Stimulated activated CD8-positive, alpha-beta memory T cell treated with anti-CD3 and anti-CD28 coated beads, Interleukin-4, amount 100 ng/mL, for 48 hours (primary cell): ENCODE data around the gene HYDIN.
"Not testable (repeated sequence)": the region's sequence is repeated elsewhere in the genome, so short reads cannot be mapped to it uniquely, and the experiment has no call there.

ENCODE experiments used
- DNase-seq: peaks from one replicate; pipeline ENCODE4 v3.0.0-alpha.2; 2020

HYDIN gene

DNA sequence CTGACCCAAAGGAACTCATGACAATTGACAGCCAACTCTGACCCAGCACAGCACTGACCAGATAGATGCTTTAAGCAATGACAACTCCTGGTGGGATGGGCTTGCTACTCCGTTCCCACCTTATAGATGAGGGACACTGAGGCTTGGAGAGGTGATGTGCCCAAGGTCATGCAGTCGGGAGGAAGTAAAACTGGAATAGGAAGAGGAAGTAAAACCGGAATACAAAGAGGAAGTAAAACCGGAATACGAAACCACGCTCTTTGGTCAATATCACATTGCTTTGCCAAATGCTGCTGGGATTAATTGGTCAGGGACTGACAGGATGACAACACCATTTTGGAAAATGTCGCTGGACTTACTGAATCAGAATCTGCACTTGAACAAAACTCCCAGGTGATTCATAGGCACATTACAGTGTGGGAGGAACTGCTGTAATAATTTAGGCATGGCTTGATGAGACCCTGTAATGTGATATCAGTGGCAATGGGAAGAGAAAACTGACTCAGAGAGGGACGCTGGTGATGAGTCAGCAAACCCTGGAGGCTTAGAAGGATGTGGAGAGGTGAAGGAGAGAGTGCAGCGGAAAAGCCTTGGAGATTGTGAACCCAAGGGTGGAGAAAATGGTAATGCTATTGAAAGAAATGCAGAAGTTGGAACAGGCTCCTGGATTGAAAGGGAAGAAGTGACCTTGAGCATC lies 243.4 kb downstream of the HYDIN start:
- DNase-seq, result not testable (repeated sequence)

DNA sequence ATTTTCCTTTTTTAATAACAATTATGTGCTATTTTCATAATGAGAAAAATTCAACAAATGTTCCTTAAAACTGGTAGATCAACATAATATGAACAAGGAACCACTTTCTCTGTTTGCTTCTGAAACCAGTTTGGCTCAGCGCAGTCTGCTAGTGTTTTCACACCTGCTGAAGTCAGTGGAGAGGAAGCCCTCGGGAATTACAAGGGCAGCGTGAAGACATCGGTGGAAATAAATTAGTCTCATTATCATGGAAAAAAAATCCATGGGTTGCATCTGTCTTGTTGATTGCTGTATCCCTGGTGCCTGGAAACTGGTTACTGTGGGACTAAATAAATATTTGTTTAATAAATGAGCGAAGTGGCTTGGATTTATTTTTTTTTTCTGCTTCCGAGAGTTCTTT lies 245.8 kb downstream of the HYDIN start:
- DNase-seq, result not testable (repeated sequence)

DNA sequence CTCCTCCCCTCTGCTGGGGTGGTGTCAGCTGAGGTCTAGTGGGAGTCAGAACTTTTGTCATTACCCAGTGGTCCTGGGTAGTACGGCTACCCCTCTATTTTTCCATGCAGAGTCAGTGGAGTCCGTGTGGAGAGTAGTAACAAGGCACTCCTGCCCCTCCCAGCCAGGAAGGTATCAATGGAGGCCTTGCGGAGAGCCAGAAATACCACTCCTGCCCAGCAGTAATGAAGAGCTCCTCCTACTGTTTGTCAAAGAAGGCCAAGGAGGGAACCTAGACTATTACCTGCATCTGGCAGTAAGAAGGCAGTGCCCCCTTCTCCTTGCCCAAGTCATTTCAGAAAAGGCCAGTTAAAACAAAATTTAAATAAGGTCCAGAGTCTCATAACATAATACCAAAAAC lies 262.2 kb downstream of the HYDIN start:
- DNase-seq, result not testable (repeated sequence)

DNA sequence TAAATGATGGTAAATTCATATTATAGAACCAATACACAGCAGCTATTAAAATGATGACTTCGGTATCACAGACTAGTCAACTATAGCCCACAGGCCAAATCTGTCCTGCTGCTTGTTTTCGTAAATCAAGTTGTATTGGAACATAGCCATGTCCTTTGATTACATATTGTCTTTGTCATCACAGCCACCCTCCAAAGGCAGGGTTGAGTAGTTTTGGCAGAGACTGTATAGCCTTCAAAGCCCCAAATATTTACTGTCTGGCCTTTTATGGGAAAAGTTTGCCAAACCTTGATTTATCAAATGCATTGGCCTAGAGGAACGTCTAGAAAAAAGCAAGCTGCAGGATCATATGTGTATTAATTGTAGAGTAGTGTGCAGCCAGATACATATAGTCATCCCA lies 270.4 kb downstream of the HYDIN start:
- not testable (repeated sequence) for DNase-seq

DNA sequence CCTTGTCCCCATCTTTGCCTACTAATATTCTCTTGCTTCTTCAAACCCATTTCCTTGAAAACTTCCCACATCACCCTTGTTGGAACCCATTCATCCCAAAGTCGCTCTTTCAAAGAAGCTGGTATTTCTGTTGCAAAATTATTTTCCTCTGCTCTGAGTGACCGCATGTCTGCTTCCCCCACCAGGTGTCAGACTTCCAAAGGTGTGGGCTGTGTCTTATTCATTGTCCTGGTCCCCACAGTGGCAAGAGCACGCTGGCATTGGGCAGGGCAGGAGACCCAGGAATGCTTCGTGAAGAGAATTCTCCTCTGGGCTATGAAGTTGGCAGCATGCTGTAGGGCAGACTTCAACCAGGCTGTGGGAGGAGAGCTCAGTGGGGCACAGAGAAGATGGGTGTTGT lies 275.6 kb downstream of the HYDIN start:
- DNase-seq, result not testable (repeated sequence)

DNA sequence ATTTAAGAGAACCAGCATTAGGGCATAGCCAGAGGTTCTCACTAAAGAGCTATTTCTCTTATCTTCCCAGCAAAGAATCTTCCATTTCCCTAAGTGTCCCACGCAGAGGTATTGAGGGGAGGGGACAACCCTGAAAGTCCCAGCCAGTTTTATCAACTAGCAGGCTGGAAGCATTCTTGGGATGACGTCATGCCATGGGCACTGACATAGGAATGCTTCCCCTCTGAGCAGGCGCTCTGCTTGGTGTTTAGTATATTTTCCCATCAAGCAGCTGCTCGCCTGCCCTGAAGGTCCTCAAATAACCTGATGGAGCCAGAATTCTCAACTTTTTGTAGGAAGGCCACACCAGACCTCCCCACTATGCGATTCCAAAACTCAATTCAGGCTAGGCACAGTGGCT lies 276.7 kb downstream of the HYDIN start:
- not testable (repeated sequence) for DNase-seq

DNA sequence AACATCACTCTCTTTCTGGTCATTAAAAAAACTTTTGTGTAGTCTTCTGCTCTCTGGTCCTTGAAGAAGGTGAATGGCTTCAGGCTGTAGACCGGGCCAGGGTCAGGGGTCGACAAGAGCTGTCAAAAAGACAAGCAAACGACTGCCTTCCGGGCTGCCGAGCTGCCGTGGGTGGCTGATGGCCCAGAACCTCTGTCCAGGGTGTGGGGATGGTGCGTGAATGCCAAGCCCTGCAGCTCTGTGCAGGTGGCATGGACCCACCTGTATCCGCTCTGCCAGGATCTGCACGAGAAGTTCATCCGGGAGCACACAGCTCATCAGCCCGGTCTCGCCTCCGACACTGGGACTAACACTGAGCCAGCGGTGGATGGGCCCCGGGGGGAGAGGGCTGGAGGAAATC lies 287.0 kb downstream of the HYDIN start:
- DNase-seq, result not testable (repeated sequence)

DNA sequence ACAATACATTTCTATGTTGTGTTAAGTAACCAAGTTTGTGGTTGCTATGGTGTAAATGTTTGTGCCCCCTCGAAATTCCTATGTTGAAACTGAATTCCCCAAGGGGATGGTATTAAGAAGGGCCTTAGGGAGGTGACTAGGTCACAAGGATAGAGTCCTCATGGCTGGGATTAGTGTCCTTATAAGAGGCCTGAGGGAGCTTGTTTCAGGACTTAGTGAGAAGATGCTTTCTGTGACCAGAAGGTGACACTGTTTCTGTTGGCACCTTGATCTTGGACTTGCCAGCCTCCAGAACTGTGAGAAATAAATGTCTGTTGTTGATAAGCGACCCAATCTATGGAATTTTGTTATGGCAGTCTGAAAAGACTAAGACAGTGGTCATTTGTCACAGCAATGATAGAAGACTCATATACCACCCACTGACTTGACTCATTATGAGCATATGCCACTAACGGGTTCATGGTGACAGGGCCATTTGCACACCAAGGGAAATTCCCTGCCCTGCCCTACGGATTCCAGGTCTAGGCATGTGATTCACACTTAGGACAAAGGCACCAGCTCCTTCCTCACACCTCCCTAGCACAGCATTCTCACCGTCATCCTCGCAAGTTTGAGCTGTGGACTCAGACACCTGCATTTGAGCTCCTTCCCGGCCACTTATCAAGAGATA lies 290.7 kb downstream of the HYDIN start:
- DNase-seq, result not testable (repeated sequence)

DNA sequence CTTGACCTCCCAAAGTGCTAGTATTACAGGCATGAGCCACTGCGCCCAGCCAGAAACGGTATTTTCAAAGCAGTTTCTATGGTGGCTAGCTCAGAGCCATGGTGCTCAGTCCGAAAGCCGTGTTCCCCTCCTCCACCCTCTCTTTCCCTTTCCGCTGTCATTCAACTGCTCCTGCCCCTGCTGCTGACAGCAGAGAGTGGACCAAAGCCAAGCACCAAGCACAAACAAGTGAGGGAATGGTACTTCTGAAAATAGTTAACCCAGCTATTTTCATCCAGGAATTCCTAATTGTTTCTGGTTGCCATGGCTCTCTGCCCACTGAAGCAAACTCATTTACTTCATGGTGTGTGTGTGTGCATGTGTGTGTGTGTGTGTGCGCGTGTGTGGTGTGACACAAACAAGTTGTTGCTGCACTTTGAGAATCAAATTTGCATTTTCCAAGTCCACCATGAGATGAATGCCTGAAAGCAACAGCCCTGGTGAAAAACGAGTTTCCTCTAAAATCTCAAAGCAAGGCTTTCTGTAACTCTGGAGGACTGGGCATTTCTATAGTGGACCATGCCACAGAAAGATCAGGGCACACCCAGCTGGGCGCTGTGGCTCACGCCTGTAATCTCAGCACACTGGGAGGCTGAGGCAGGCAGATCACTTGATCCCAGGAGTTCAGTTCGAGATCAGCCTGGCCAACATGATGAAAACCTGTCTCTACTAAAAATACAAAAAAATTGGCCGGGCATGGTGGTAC lies 293.6 kb downstream of the HYDIN start:
- DNase-seq, result not testable (repeated sequence)

DNA sequence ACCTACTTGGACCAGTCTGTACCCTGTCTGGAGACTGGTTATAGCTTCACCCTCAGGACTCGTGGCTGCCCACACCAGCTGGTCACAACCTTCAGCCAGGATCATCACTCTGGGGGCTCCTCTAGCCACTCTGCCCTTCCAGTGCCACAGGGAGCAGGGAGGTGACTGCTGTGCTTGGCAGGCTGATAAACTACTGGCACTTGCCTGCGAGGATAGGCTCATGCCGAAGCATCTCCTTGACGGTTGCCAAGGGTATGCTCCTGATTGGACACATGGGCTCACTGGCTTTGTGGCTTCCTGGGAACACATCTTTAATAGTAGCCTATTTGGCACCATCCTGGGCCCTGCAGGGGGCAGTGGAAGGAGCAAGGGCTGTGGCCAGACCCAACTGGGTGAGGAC lies 295.2 kb downstream of the HYDIN start:
- not testable (repeated sequence) for DNase-seq

DNA sequence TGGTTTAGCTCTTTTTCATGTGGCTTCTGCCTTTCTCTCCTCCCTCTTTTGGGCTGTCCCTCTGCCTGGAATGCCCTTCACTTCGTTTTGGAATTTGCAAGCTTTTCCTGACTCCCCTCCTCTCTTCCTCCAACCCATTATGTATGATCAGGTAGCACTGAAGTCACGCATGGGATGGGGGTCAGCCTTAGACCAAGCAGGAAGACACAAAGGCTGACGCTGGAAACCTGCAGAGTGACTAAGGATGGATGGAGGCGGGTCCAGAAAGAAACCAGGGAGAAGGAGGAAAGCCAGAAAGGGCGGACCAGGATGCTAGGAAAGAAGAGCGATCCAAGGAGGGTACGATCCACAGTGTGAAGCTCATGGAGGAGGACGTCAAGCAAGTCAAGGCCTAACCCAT lies 296.8 kb downstream of the HYDIN start:
- not testable (repeated sequence) for DNase-seq

DNA sequence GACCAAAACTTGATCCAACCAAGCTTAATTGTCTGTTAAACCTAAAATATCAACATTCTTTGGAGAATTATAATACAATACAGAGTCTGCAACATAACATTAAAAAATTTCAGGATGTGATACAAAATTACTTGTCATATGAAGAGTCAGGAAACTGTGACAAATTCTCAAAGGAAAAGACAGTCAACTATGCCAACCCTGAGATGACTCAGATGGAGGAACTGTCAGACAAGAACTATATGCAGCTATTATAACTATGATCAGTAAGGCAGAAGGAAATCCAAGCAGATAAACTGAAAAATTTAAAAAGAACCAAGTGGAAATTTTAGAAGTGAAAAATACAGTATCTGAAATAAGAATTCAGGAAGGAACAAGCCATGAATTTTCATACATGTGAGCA lies 299.8 kb downstream of the HYDIN start:
- not testable (repeated sequence) for DNase-seq

DNA sequence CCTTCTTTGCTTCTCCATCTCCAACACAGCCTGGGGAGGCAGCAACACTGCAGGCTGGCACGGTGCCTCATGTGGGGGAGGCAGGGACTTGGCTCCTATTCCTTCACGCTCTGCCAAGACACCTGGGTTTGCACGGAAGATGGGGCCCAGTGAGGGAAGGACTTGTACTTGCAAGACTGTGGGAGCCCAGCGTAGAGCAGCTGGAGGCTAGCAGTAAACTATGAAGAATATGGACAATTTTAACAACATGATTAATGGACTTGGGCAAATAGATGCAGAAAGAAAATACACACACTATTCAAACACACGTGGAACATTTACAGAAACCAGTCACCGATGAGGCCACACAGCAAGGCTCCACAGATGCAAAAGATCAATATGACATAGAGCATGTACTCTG lies 308.4 kb downstream of the HYDIN start:
- DNase-seq, result not testable (repeated sequence)

DNA sequence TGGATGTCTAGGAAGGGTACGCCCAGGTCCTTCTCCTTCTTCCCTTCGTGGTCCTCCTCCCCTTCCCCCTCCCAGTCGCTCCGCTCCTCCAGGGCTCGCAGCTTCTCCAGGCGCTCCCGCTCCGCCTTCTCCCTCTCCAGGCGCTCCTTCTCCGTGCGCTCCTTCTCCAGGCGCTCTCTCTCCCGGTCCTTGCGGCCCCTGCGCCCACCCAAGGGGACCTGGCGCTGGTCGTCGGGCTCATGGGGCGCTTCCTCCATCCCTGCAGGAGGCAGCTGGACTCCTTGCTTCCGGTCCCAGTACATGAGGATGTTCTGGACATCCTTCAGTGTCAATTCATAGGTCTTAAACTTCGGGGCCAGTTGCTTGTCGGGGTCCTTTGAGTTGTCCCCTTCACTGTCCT lies 309.9 kb downstream of the HYDIN start:
- not testable (repeated sequence) for DNase-seq

DNA sequence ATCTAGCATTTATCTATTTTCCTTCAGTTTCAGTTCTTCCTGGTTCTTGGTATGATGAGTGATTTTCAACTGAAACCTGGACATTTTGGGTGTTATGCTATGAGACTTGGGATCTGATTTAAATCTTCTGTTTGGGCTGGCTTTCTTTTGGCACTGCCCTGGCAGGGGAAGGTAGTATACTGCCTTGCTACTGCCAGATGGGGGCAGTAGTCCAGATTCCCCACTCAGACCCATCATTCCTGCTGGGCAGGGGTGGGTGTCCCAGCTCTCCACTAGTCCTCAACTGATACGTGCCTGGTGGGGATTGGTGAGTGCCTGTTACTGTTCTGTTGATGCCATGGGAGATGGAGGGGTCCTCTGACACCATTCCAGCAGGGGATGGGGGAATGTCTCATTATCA lies 342.3 kb downstream of the HYDIN start:
- not testable (repeated sequence) for DNase-seq

DNA sequence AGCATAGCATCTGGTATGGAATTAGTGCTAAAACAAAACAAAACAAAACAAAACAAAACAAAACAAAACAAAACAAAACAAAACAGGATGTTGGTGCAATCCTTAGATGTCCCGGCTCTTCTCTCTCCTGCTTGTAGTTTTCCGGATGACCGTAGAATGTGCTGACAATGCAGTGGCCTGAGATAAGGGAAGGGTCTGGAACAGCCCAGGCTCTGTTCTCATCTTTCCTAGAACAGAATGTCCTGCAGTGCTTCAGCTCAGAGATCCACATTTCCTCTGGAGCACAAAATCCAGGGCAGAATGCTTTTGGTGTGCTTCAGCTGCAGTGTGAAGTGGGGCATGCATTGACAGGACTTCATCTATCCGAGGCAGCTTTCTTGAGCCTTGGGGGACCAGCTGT lies 345.9 kb downstream of the HYDIN start:
- DNase-seq, result not testable (repeated sequence)

DNA sequence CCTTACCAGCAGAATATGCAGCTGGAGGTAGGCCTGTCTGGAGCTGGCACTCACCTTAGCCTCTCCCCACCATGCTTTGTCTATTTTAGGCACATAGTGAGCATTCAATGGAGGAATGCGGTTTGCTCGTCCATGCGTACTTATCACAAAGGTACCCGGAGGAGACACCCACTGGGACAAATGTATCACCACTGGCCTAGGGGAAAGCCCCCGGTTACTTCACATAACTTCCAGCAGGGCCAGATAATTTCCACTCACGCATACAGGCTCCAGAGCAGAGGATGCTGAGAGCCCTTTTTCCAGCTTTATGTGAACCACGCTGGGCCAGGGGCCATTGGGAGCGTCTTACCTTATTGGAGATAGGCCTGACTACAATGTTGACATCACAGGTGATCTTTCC lies 348.2 kb downstream of the HYDIN start:
- not testable (repeated sequence) for DNase-seq

DNA sequence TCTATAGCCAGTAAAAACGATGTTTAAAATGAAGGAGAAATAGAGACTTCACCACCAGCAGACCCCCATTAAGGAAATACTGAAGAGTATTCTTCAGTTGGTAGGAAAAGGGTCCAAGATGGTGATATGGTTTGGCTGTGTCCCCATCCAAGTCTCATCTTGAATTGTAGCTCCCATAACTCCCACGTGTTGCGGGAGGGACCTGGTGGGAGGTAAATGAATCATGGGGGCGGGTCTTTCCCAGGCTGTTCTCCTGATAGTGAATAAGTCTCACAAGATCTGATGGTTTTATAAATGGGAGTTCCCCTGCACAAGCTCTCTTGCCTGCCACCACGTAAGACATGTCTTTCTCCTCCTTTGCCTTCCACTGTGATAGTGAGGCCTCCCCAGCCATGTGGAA lies 352.6 kb downstream of the HYDIN start:
- DNase-seq, result not testable (repeated sequence)

DNA sequence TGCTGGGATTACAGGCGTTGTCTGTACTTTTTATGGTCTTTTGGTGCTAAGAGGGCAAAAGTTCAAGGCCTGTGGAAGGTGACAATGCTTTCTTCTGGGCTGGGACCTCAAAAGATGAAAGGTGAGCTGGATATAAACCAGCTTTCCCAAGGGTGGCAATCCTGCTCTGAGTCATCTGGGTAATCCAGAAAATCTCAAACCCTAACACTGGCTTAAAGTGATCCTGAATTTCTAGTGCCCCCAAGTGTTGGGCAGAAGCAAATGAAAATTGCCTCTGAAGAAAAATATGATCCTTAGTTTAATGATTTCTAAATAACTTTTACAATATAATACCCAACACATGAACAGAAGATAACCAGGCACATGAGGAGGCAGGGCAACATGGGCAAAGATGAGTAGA lies 354.1 kb downstream of the HYDIN start:
- DNase-seq, result not testable (repeated sequence)

DNA sequence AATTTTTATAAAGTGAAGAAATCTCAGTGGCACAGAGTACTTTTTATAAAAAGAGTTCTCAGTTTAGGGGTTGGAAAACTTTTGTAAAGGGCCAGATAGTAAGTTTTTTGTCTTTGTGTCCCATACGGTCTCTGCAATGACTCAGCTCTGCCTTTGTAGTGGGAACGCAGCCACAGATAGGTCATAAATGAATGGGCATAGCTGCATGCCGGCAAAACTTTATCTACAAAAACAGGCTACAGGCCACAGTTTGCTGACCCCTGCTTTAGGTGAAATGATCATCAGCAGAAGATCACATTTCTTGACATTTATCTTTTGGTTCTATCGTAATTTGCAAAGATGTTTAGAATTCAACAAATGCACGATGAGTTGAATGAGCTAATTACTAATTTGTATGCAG lies 365.8 kb downstream of the HYDIN start:
- DNase-seq, result not testable (repeated sequence)

DNA sequence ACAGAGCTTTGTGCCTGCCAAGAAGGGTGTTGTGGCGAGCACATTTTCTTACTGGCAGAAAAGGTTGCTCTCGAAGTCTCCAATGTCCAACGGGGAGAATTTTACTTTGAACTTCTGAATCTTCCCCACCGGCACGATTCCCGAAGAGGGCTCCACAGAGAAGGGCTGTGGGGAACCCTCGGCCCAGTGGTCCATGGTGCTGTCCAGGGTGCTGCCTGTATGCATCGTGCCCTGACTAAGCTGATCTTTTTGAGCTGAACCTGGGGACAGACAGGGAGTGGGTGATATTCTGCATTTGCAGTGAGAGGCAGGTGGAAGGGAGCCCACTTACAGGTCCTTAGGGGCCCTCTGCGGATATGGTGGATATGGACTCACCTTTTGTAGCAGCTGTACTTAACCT lies 368.5 kb downstream of the HYDIN start:
- DNase-seq, result not testable (repeated sequence)

DNA sequence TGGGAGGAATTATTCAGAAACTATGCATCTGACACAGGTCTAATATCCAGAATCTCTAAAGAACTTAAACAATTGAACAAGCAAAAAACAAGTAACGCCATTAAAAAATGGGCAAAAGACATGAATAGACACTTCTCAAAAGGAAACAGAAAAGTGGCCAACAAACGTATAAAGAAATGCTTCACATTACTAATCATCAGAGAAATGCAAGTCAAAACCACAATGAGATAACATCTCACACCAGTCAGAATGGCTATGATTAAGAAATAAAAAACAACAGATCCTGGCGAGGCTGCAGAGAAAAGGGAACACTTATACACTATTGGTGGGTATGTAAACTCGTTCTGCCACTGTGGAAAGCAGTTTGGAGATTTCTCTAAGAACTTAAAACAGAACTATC lies 379.2 kb downstream of the HYDIN start:
- not testable (repeated sequence) for DNase-seq

DNA sequence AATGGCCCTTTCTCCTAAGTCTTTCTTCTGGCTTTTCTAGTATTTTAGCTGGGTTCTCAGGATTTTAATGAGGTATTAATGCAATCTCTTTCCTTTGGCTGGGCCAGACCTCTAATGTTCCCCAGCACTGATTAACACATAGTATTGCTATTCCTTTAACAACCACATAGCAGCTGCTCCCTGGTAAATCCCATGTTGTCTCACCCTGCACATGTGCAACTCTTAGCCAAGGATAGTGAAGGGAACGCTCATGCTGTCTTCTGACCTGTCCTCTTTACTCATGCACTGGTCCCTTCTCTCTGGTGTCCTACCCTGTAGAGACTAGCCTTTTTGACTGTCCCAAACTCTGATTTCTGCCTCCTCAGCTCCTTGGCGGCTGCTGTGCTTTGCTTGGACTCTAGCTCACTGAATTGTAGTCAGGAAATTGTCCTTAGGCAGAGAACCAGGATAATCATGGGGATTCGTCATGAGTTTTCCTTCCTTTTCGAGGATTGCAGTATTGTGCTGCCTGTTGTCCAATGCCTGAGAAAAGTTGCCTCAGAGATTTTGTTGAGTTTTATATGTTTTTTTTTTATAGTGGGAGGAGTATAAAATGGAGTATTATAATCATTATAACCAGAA lies 406.9 kb downstream of the HYDIN start:
- not testable (repeated sequence) for DNase-seq
